ENCODE measurements around the gene ERBB3. TPM values are rescaled to one million over a fixed set of nuclear protein-coding genes. Genes with fewer than 3 reads are reported as not detected.

ERBB3 gene
- total RNA-seq, 1 experiment from 2014 or later, result 170 TPM

DNA sequence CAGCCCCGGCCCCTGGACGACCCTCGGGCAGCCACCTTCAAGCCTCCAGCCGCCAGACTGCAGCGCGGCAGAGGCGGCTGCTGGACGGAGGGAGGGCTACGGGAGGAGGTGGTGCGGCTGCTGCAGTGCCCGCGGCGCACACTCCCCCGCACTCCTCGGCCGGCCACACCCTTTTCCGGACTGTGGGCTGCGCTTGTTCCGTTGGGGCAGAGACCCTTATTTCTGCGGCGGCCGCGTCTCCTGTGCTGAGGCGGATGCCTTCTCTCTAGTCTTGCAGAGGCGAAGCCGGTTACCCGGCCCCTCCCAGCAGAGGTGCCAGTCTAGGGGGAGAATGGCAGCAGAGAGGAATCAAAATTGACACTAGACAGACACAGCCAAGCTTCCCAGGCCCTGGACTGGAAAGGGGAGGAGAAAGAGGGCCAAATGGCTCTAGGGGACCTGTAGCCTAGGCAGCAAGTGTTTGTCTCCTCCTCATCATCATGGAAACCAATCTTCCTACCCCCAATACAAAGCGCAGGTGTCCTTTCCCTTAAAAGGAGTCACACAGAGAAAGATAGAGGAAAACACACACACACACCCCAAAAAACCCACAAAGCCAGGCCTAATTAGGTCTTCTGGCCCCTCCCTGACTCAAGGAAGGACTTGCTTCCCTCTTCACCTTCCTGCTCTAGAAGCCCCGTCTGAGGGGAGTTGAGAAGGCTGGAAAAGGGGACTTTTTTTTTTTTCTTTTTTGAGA, 49.4 kb downstream of the ERBB3 start:
- Mint-ChIP-seq H3K4me1 (ENCODE audit: low read depth, unreplicated experiment) (peaks cover 35% of the 10 kb centered on the region), H3K27ac (ENCODE audit: unreplicated experiment) (peak overlapping the region; percentile 72), H3K36me3 (ENCODE audit: insufficient read depth, unreplicated experiment) (peaks cover 61% of the 10 kb centered on the region), H3K27me3 (ENCODE audit: unreplicated experiment) (no peaks in the 10 kb centered on the region), H3K9me3 (ENCODE audit: low read depth, unreplicated experiment) (no peaks in the 10 kb centered on the region), H3K4me3 (ENCODE audit: low read depth, unreplicated experiment) (peak overlapping the region; percentile 98)
- TF ChIP-seq, protein P1, sequence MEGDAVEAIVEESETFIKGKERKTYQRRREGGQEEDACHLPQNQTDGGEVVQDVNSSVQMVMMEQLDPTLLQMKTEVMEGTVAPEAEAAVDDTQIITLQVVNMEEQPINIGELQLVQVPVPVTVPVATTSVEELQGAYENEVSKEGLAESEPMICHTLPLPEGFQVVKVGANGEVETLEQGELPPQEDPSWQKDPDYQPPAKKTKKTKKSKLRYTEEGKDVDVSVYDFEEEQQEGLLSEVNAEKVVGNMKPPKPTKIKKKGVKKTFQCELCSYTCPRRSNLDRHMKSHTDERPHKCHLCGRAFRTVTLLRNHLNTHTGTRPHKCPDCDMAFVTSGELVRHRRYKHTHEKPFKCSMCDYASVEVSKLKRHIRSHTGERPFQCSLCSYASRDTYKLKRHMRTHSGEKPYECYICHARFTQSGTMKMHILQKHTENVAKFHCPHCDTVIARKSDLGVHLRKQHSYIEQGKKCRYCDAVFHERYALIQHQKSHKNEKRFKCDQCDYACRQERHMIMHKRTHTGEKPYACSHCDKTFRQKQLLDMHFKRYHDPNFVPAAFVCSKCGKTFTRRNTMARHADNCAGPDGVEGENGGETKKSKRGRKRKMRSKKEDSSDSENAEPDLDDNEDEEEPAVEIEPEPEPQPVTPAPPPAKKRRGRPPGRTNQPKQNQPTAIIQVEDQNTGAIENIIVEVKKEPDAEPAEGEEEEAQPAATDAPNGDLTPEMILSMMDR (IDR thresholded peaks at IDR 0.05; ENCODE audit: unreplicated experiment), result no peak
- intact Hi-C loops (cut with micrococcal nuclease; ENCODE audit: unreplicated experiment), result loop anchor here (10.0 kb wide), 1 partner anchor 335 kb away; the partner anchor contains the start of gene SPRYD4
- CTCF ChIA-PET, result interaction anchor here (0.6 to 4.8 kb wide), 4 partner anchors 22 to 1012 kb away, joined by 3 to 25 read pairs (median 12); partner anchors contain the start of genes RNF41 and SMARCC2
- no TSS peak for BruUV-seq (replicated peaks)
- peak; percentile 56 for DNase-seq

- peak overlapping the region; percentile 26 for H3K27ac Mint-ChIP-seq (ENCODE audit: unreplicated experiment)
- CTCF ChIA-PET, result interaction anchor here (4.8 kb wide), 1 partner anchor 91 kb away, joined by 25 read pairs; the partner anchor contains the start of gene RNF41
- no peak for DNase-seq
Measured at GRCh38 chr12:56129942-56130495, 50.1 kb downstream of the ERBB3 start.

DNA sequence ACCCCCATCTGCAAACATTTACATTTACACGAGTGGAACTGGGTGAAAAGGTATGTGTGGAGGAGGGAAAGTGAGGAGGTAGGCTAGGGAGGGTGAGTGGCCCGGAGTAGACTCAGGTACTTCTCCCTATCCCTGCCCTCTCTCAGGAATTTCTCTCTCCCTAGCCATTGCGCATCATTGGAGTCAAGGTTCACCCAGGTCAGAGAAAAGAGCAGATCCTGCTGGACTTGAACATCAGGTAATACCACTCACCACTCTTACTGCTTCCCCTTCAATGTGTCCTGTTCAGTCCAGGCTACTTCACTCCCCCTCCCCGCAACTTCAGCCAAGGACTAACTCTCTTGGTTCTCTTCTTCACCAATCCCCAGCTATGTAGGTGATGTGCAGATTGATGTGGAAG, 50.9 kb downstream of the ERBB3 start:
- Mint-ChIP-seq H3K4me1 (ENCODE audit: low read depth, unreplicated experiment) (peaks cover 34% of the 10 kb centered on the region), H3K4me3 (ENCODE audit: low read depth, unreplicated experiment) (no peak overlapping the region), H3K36me3 (ENCODE audit: insufficient read depth, unreplicated experiment) (peaks cover 67% of the 10 kb centered on the region), H3K27ac (ENCODE audit: unreplicated experiment) (peak overlapping the region; percentile 24), H3K9me3 (ENCODE audit: low read depth, unreplicated experiment) (no peaks in the 10 kb centered on the region), H3K27me3 (ENCODE audit: unreplicated experiment) (no peaks in the 10 kb centered on the region)
- TF ChIP-seq, protein P1 (IDR thresholded peaks at IDR 0.05; ENCODE audit: unreplicated experiment), result no peak
- CTCF ChIA-PET, result interaction anchor here (1.4 kb wide), 1 partner anchor 13 kb away, joined by 5 read pairs; the partner anchor contains the start of gene ZC3H10
- intact Hi-C loops (cut with micrococcal nuclease; ENCODE audit: unreplicated experiment), result no loop called here
- DNase-seq, result no peak
- no TSS peak for BruUV-seq (replicated peaks)

More at GRCh38 chr12:56129942-56130495, 50.1 kb downstream of the ERBB3 start:
- no peaks in the 10 kb centered on the region for H3K9me3 Mint-ChIP-seq (ENCODE audit: low read depth, unreplicated experiment)
- H3K4me3 Mint-ChIP-seq (ENCODE audit: low read depth, unreplicated experiment), result peak overlapping the region; percentile 98
- intact Hi-C loops (cut with micrococcal nuclease; ENCODE audit: unreplicated experiment), result loop anchor here (10.0 kb wide), 1 partner anchor 335 kb away; the partner anchor contains the start of gene SPRYD4
- TF ChIP-seq, protein P1 (IDR thresholded peaks at IDR 0.05; ENCODE audit: unreplicated experiment), result no peak
- no peaks in the 10 kb centered on the region for H3K27me3 Mint-ChIP-seq (ENCODE audit: unreplicated experiment)
- peaks cover 64% of the 10 kb centered on the region for H3K36me3 Mint-ChIP-seq (ENCODE audit: insufficient read depth, unreplicated experiment)
- BruUV-seq (replicated peaks), result no TSS peak
- H3K4me1 Mint-ChIP-seq (ENCODE audit: low read depth, unreplicated experiment), result peaks cover 35% of the 10 kb centered on the region

DNA sequence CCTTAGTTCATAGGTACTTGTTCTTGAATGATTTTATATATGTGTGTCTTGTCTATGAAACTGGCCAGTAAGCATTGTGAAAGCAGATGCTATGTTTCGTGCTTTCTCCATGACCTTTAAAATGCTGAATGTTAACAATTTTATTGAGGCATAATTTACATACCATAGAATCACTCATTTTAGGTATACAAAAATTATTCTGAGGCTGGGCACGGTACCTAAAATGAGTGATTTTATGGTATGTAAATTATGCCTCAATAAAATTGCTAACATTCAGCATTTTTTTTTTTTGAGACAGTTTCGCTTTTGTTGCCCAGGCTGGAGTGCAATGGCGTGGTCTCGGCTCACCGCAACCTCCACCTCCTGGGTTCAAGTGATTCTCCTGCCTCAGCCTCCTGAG, 54.9 kb downstream of the ERBB3 start:
- H3K4me1 Mint-ChIP-seq (ENCODE audit: low read depth, unreplicated experiment), result peaks cover 7% of the 10 kb centered on the region
- TF ChIP-seq, protein P1 (IDR thresholded peaks at IDR 0.05; ENCODE audit: unreplicated experiment), result no peak

More for the DNA sequence above, 54.9 kb downstream of the ERBB3 start:
- no TSS peak for BruUV-seq (replicated peaks)
- CTCF ChIA-PET, result no interaction called here
- no peak overlapping the region for H3K27ac Mint-ChIP-seq (ENCODE audit: unreplicated experiment)
- H3K4me3 Mint-ChIP-seq (ENCODE audit: low read depth, unreplicated experiment), result no peak overlapping the region
- no peak for DNase-seq
- peaks cover 67% of the 10 kb centered on the region for H3K36me3 Mint-ChIP-seq (ENCODE audit: insufficient read depth, unreplicated experiment)
- no peaks in the 10 kb centered on the region for H3K9me3 Mint-ChIP-seq (ENCODE audit: low read depth, unreplicated experiment)
- intact Hi-C loops (cut with micrococcal nuclease; ENCODE audit: unreplicated experiment), result no loop called here
- no peaks in the 10 kb centered on the region for H3K27me3 Mint-ChIP-seq (ENCODE audit: unreplicated experiment)
